HFFc6 (cell line): ENCODE results near the gene CARMIL1. TPM values are rescaled to one million over a fixed set of nuclear protein-coding genes. Genes with fewer than 3 reads are reported as not detected.

Source experiments
- DNase-seq: peaks from one replicate; pipeline ENCODE4 v3.0.0-alpha.2; 2018
- H3K27ac Mint-ChIP-seq: 2 replicates; pipeline ENCODE4 v1.8.0; 2020; ENCODE audit warnings: mild to moderate bottlenecking, mixed read lengths
- H3K27me3 Mint-ChIP-seq: 2 replicates; pipeline ENCODE4 v1.8.0; 2021; ENCODE audit warnings: mild to moderate bottlenecking, moderate library complexity, mixed read lengths; ENCODE audit not compliant: insufficient read depth
- H3K36me3 Mint-ChIP-seq: 2 replicates; pipeline ENCODE4 v1.8.0; 2021; ENCODE audit warnings: low read depth, mixed read lengths
- H3K4me1 Mint-ChIP-seq: 2 replicates; pipeline ENCODE4 v1.8.0; 2020; ENCODE audit warnings: low read depth, mixed read lengths
- H3K4me3 Mint-ChIP-seq: 2 replicates; pipeline ENCODE4 v1.8.0; 2020; ENCODE audit warnings: mild to moderate bottlenecking, moderate library complexity, mixed read lengths
- H3K9me3 Mint-ChIP-seq: 2 replicates; pipeline ENCODE4 v1.8.0; 2020; ENCODE audit warnings: mild to moderate bottlenecking, mixed read lengths
- total RNA-seq, 6 experiments: library from RNA; stranded (reverse); fragmentation: NEBNext Ultra II Directional; extraction: Animal tissue kit (Norgen Biotek cat#: 25700); gene quantifications; 2 replicates in 1 of 6; 3 replicates in 5 of 6; pipeline ENCODE4 v1.2.3, GENCODE V29; 2021
- TF ChIP-seq, protein P1 (sequence below): fragments of 200-600 bp; sonication (generic); IDR thresholded peaks from 2 replicates; pipeline ENCODE4 v1.5.0; 2021; ENCODE audit warnings: antibody characterized with exemption, mild to moderate bottlenecking

Gene CARMIL1
- total RNA-seq, 6 experiments from 2014 or later = 12.2 to 15.6 (median 13.7) TPM

DNA sequence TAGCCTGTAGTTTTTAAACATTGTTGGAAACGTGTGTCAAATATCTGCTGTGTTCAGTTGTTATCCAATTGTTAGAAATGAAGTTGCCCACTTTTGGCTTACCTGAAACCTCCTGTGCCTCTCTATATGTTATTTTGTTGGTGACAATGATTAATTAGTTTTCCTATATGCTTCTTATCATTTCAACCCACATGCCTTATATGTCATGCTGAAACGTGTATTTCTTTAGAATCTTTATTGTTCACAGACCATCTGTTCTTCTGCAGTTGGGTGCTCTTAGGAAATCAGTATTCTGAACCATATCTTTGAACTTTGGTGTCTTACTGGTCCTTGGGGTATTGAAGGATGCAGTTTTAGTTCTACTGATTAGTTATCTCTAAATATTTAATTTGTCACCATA, 281.7 kb downstream of the CARMIL1 start:
- Mint-ChIP-seq H3K27ac (no peak overlapping the region), H3K27me3 (no peaks in the 10 kb centered on the region), H3K4me3 (no peak overlapping the region), H3K9me3 (no peaks in the 10 kb centered on the region), H3K4me1 (peaks cover 14% of the 10 kb centered on the region), H3K36me3 (no peaks in the 10 kb centered on the region)
- TF ChIP-seq, protein P1, sequence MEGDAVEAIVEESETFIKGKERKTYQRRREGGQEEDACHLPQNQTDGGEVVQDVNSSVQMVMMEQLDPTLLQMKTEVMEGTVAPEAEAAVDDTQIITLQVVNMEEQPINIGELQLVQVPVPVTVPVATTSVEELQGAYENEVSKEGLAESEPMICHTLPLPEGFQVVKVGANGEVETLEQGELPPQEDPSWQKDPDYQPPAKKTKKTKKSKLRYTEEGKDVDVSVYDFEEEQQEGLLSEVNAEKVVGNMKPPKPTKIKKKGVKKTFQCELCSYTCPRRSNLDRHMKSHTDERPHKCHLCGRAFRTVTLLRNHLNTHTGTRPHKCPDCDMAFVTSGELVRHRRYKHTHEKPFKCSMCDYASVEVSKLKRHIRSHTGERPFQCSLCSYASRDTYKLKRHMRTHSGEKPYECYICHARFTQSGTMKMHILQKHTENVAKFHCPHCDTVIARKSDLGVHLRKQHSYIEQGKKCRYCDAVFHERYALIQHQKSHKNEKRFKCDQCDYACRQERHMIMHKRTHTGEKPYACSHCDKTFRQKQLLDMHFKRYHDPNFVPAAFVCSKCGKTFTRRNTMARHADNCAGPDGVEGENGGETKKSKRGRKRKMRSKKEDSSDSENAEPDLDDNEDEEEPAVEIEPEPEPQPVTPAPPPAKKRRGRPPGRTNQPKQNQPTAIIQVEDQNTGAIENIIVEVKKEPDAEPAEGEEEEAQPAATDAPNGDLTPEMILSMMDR = no peak
- no peak for DNase-seq

DNA sequence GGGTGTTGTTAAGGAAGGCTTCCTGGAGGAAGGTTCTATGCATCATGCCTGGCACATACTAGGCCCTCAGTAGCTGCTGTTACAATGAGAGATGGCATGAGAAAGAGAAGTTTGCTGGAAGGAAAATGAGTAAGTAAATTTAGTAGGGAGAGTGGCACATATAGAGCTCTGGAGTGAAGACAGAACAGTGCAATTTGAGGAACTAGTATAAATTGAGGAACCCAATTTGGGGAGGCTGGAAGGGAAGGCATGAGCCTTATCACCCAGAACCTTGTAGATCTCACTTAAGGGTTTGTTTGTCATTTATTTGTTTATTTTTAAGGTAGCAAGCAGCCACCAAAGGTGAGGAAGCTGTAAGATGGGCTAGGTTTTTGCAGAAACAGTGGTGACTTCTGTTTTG, 285.8 kb downstream of the CARMIL1 start:
- Mint-ChIP-seq H3K4me1 (no peaks in the 10 kb centered on the region), H3K4me3 (no peak overlapping the region), H3K9me3 (no peaks in the 10 kb centered on the region), H3K36me3 (no peaks in the 10 kb centered on the region), H3K27ac (no peak overlapping the region), H3K27me3 (no peaks in the 10 kb centered on the region)
- TF ChIP-seq, protein P1 = no peak
- no peak for DNase-seq

GRCh38 chr6:25570578-25570977, 291.4 kb downstream of the CARMIL1 start:
- Mint-ChIP-seq H3K27ac (no peak overlapping the region), H3K27me3 (0 out of 2 replicates have a peak, but pooled peaks cover 1% of the 10 kb centered on the region), H3K36me3 (no peaks in the 10 kb centered on the region), H3K9me3 (no peaks in the 10 kb centered on the region), H3K4me3 (no peak overlapping the region), H3K4me1 (peaks cover 14% of the 10 kb centered on the region)
- no peak for DNase-seq
- TF ChIP-seq, protein P1 = no peak

DNA sequence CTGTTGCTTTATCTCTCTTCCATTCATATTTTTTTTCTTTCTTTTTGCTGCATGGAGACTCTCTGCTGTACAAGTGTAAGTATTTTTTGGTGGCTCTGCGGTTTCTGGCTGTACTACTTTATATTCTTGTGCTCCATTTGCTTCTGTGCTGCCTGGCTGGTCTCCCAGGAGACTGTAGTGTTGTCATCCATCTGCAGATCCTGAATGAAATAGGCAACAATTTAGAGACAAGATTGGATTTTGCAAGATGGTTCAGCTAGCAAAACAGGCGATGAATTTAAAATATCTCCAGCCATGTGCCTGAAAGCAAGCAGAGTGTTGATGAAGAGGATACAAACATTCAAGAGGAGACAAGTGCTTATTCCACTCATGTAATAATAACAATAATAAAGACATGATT, 297.7 kb downstream of the CARMIL1 start:
- Mint-ChIP-seq H3K9me3 (no peaks in the 10 kb centered on the region), H3K36me3 (peaks cover 2% of the 10 kb centered on the region), H3K27ac (no peak overlapping the region), H3K4me3 (no peak overlapping the region), H3K27me3 (0 out of 2 replicates have a peak, but pooled peaks cover 1% of the 10 kb centered on the region), H3K4me1 (peaks cover 15% of the 10 kb centered on the region)
- TF ChIP-seq, protein P1 = no peak
- DNase-seq = no peak

- Mint-ChIP-seq H3K4me1 (peaks cover 15% of the 10 kb centered on the region), H3K27ac (no peak overlapping the region), H3K27me3 (0 out of 2 replicates have a peak, but pooled peaks cover under 1% of the 10 kb centered on the region), H3K4me3 (no peak overlapping the region), H3K9me3 (no peaks in the 10 kb centered on the region), H3K36me3 (peaks cover 8% of the 10 kb centered on the region)
- TF ChIP-seq, protein P1 = no peak
- DNase-seq = no peak
These were observed 299.4 kb downstream of the CARMIL1 start for GRCh38 chr6:25578538-25578937.

DNA sequence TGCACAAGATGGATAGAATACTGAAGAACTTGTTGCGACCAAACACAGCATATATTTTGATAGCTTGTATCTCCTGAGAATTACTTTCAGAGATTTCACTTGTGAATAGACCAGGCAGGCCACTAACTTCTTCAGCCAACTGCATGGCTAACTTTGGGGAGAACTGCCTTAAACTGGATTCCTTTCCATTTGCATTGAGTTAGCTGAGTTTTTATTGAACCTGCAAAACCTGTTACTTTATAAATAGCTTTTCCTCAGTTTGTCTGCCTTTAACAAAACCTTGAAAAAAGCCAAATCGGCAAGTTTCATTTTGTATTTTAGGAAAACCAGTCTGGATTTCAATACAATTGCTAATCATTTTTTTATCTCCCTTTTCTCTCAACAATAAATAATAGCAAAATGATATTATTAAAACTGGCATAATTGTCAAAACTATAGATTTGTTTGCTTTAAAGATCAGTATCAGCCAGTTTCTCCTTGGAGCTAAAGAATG, 300.3 kb downstream of the CARMIL1 start:
- H3K36me3 Mint-ChIP-seq = peaks cover 8% of the 10 kb centered on the region
- peaks cover 15% of the 10 kb centered on the region for H3K4me1 Mint-ChIP-seq
- TF ChIP-seq, protein P1 = no peak
- no peak overlapping the region for H3K4me3 Mint-ChIP-seq
- no peak for DNase-seq
- no peaks in the 10 kb centered on the region for H3K9me3 Mint-ChIP-seq
- H3K27ac Mint-ChIP-seq = no peak overlapping the region
- H3K27me3 Mint-ChIP-seq = no peaks in the 10 kb centered on the region
